Breast epithelium (tissue), 3 donors: ENCODE measurements around the gene NLRP12.

Source experiments
- CTCF ChIP-seq, 3 donors: fragments of 450-650 bp; IDR thresholded peaks; one replicate each; pipeline ENCODE4 v1.5.1; 2016 to 2017; ENCODE audit warnings: antibody characterized with exemption in 3 of 3, mild to moderate bottlenecking in 3 of 3, moderate library complexity in 3 of 3
- POLR2A ChIP-seq: fragments of 450-650 bp; IDR thresholded peaks from one replicate; pipeline ENCODE4 v1.6.1; 2016; ENCODE audit warnings: antibody characterized with exemption, mild to moderate bottlenecking, moderate library complexity
- POLR2AphosphoS5 ChIP-seq, 3 donors: sonication (generic); formaldehyde crosslinking; IDR thresholded peaks; one replicate each; pipeline ENCODE4 v1.6.1; 2017; ENCODE audit warnings: antibody characterized with exemption in 3 of 3

GRCh38 chr19:53773999-53774398 lies 50.1 kb downstream of the NLRP12 start:
- no peak for TF ChIP-seq CTCF (IDR thresholded peaks at IDR 0.05)
- TF ChIP-seq POLR2AphosphoS5 (IDR thresholded peaks at IDR 0.05): no peak
- TF ChIP-seq POLR2A: no peak
